ENCODE measurements around the gene CPSF4. TPM values are rescaled to one million over a fixed set of nuclear protein-coding genes. Genes with fewer than 3 reads are reported as not detected.
"Not testable (repeated sequence)": the region's sequence is repeated elsewhere in the genome, so short reads cannot be mapped to it uniquely, and the experiment has no call there.

Gene CPSF4
- polyA plus RNA-seq, 3 donors = 11.6 to 56.3 (median 12.3) TPM

- Mint-ChIP-seq H3K27ac (peak overlapping the region; percentile 97 to 100 (median 99)), H3K4me3 (peak overlapping the region; percentile 99 to 100), H3K36me3 (peaks cover 17 to 25% of the 10 kb centered on the region in 2 donors), H3K4me1 (peaks cover 24% of the 10 kb centered on the region), H3K9me3 (peaks cover 0 to 6% (median 4%) of the 10 kb centered on the region in 7 donors), H3K27me3 (ENCODE audit: low read depth in 3 of 3) (no peaks in the 10 kb centered on the region)
- 57% methylated on average over 6 of the region's 16 CpGs for WGBS (ENCODE audit: insufficient coverage)
- intact Hi-C loops (cut with micrococcal nuclease) = loop anchor here in 1 of 2 donors (5.0 to 10.0 kb wide), 2 partner anchors 96 to 117 kb away; partner anchors contain the start of genes BUD31, PDAP1 and ZSCAN25
- Histone ChIP-seq H4K20me1 (ENCODE audit: insufficient read depth, low read length) (peaks cover 36% of the 10 kb centered on the region), H3K9ac (ENCODE audit: insufficient read depth, low read length, poor library complexity, severe bottlenecking) (peak overlapping the region; percentile 97), H2AFZ (ENCODE audit: insufficient read depth, low read depth, low read length, poor library complexity, severe bottlenecking) (peak overlapping the region; percentile 72), H3K4me2 (replicated peaks; ENCODE audit: extremely low read depth, low read length, poor library complexity, severe bottlenecking) (peak overlapping the region; percentile 91), H3K27ac (ENCODE audit: low read depth in 1 of 2, low read length in 2 of 2) (peak overlapping the region; percentile 100), H3K27me3 (ENCODE audit: control insufficient read depth in 2 of 2, insufficient read depth in 2 of 2, low read length in 2 of 2) (no peaks in the 10 kb centered on the region), H3K36me3 (replicated peaks in 1 of 2; ENCODE audit: control insufficient read depth in 1 of 2, insufficient read depth in 2 of 2, low read length in 2 of 2) (peaks cover 15 to 26% of the 10 kb centered on the region in 2 donors), H3K79me2 (ENCODE audit: insufficient read depth, low read length) (peaks cover 67% of the 10 kb centered on the region), H3K4me1 (ENCODE audit: control insufficient read depth in 1 of 2, insufficient read depth in 2 of 2, low read length in 2 of 2) (peaks cover 32 to 38% of the 10 kb centered on the region in 2 donors), H3K9me3 (replicated peaks in 1 of 2; ENCODE audit: control insufficient read depth in 1 of 2, insufficient read depth in 1 of 2, low read length in 2 of 2) (peaks cover 0 to 4% of the 10 kb centered on the region in 2 donors), H3K4me3 (replicated peaks in 1 of 3; ENCODE audit: low read depth in 2 of 3, low read length in 3 of 3) (peak overlapping the region; percentile 71 to 100 (median 99))
- no peak for DNase-seq
- no peak for TF ChIP-seq CTCF (IDR thresholded peaks at IDR 0.05)
These were observed 61.9 kb downstream of the CPSF4 start for GRCh38 chr7:99500637-99501009.

- not testable (repeated sequence) for H3K9me3 ChIP-seq (replicated peaks in 1 of 2; ENCODE audit: control insufficient read depth in 1 of 2, insufficient read depth in 1 of 2, low read length in 2 of 2); H3K27me3 ChIP-seq (ENCODE audit: control insufficient read depth in 2 of 2, insufficient read depth in 2 of 2, low read length in 2 of 2); H3K9ac ChIP-seq (ENCODE audit: insufficient read depth, low read length, poor library complexity, severe bottlenecking); H3K4me3 Mint-ChIP-seq; H2AFZ ChIP-seq (ENCODE audit: insufficient read depth, low read depth, low read length, poor library complexity, severe bottlenecking); H3K27me3 Mint-ChIP-seq (ENCODE audit: low read depth in 3 of 3); DNase-seq; H3K9me3 Mint-ChIP-seq
- peak overlapping the region; percentile 91 for H3K4me2 ChIP-seq (replicated peaks; ENCODE audit: extremely low read depth, low read length, poor library complexity, severe bottlenecking)
- H3K79me2 ChIP-seq (ENCODE audit: insufficient read depth, low read length) = peaks cover 67% of the 10 kb centered on the region
- H4K20me1 ChIP-seq (ENCODE audit: insufficient read depth, low read length) = peaks cover 30% of the 10 kb centered on the region
- H3K27ac ChIP-seq (ENCODE audit: low read depth in 1 of 2, low read length in 2 of 2) = peak overlapping the region in 1 of 2 donors; percentile 100
- peaks cover 31% of the 10 kb centered on the region for H3K4me1 Mint-ChIP-seq
- H3K36me3 ChIP-seq (replicated peaks in 1 of 2; ENCODE audit: control insufficient read depth in 1 of 2, insufficient read depth in 2 of 2, low read length in 2 of 2) = peaks cover 12 to 19% of the 10 kb centered on the region in 2 donors
- intact Hi-C loops (cut with micrococcal nuclease) = loop anchor here in 1 of 2 donors (5.0 to 10.0 kb wide), 2 partner anchors 96 to 116 kb away; partner anchors contain the start of genes BUD31, PDAP1 and ZSCAN25
- peak overlapping the region in 3 of 7 donors; percentile 24 to 97 (median 54) for H3K27ac Mint-ChIP-seq
- peak overlapping the region in 1 of 3 experiments; percentile 99 for H3K4me3 ChIP-seq (replicated peaks in 1 of 3; ENCODE audit: low read depth in 2 of 3, low read length in 3 of 3)
- peaks cover 13 to 19% of the 10 kb centered on the region in 2 donors for H3K36me3 Mint-ChIP-seq
- H3K4me1 ChIP-seq (ENCODE audit: control insufficient read depth in 1 of 2, insufficient read depth in 2 of 2, low read length in 2 of 2) = peaks cover 38 to 45% of the 10 kb centered on the region in 2 donors
- 84% methylated on average over 5 of the region's 12 CpGs for WGBS (ENCODE audit: insufficient coverage)
These were observed 62.5 kb downstream of the CPSF4 start for GRCh38 chr7:99501236-99501635.
